Activated naive CD8-positive, alpha-beta T cell treated with anti-CD3 and anti-CD28 coated beads, Interleukin-2, amount 50 U/mL, for 16 hours (primary cell): ENCODE results near the gene ERBB4.

Experiments used
- DNase-seq: peaks from one replicate; pipeline ENCODE4 v3.0.0-alpha.2; 2020; ENCODE audit warnings: low read depth, low spot score

ERBB4 gene

DNA sequence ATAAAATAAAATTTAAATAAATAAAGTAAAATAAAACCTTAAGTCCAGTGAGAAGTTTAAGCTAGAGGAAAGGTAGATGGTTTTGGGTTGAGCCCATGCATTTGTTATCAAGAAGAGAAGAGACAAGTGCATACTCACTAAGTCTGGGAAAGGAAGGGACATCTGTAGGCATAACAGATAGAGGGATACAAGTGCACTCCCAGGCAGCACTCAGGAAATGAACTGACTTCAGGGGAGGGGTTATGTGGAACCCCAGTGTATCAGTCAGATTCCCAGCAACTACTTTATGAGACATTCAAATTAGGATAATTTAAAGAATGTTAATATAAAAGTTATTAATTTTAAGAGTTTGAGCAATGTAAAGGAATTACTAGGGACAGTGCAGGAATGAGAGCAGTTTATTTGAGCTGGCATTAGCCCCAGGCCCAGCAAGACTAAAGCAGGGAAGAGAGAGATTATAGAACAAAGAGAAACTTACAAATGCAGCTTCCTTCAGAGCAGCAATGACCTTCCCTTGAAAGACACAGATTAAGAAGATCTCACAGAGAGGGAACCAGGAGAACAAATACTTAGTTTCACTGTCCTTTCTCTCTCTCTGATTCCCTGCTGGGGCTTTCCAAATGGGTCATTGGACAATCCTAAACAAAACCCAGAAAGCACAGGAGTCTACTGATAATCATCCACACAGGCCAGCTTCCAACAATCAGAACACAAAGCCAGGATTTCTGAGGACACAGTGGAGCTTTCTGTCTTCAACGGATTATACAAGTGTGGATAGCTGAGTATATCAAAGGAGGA is 109.7 kb downstream of the ERBB4 start:
- no peak for DNase-seq

DNA sequence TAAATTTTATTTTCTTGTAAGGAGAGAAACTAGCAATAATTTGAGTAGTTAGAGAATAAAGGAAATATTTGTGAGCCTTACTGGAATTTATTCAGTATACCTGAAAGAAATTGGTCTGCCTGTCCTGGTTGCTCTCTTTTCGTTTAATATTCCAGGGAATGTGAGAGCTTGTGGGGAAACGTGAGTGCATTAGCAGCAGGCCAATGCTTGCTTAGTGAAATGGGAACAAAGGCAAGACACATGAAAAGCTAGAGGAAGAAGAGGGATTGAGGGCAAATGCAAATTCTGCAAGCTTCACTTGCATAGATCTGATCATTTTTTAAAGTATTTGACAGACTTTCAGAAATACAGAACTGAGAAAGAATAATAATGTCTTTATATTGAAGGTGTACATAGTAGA is 111.0 kb downstream of the ERBB4 start:
- no peak for DNase-seq

DNA sequence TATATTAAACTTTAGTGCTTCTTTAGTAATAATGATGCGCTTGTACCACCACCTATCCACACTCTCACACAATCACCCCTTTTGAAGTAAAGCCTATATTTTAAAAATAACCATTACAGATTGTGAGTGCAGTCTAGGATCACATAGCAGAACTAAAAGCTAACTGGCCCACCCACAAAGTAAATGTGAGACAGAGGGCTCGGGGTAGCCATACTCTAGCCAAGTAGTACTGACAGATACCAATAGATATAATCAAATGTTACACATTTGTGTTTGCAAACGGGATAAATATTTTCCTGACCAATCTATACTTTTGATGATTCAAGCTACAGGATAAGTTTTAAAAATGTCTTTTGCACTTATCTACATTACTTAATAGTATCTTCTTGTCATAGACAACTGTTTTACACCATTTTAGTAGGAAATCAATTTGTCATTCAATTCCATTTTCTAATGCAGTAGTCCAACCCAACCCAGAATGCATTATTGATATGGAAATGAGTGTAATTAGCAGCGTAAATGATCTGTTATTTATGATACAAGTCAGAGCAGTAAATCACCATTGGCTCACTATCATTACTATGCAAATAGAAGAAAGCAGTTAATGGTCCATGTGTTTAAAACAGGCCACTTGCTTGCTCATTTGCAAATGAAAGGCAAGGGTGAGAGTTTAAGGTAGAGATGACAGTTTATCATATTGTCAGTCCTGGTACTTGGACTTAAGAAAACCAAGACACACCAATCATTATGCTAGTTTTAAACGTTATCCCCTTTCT is 111.8 kb downstream of the ERBB4 start:
- DNase-seq, result no peak

DNA sequence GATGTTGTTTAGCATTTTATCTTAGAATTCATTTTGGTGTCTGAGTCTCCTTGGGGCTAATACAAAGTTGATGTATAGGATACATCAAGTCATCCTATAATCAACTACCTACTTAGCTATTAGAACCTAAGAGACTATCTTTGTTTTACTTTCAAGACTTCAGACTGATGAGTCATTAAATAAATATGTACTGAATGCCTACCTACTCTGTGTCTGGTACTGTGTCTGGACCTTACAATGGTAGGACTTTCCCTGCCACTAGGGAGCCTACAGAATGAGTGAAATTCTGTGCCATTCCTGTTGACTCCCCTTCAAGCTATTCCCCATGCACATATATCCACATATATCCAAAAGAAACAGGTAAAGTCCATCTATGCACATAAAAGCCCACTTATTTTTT is 114.5 kb downstream of the ERBB4 start:
- DNase-seq, result no peak

DNA sequence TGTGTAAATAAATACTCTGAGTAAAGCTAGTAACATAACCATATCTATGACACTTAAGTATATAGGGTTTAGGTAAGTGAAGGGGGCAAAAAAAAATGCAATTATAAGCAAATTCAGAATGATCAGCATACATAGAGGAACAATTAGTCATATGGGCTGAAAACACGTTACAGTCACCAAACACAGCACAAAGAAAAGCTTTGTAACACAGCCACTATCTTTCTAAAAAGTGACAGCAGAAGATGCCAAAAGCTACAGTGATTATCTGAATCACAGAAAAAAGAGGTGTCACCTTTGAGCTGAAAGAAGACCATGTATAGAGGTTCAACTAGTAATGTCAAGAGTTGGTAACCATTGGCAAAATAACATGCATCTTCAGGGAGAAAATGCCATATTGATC is 115.5 kb downstream of the ERBB4 start:
- no peak for DNase-seq

DNA sequence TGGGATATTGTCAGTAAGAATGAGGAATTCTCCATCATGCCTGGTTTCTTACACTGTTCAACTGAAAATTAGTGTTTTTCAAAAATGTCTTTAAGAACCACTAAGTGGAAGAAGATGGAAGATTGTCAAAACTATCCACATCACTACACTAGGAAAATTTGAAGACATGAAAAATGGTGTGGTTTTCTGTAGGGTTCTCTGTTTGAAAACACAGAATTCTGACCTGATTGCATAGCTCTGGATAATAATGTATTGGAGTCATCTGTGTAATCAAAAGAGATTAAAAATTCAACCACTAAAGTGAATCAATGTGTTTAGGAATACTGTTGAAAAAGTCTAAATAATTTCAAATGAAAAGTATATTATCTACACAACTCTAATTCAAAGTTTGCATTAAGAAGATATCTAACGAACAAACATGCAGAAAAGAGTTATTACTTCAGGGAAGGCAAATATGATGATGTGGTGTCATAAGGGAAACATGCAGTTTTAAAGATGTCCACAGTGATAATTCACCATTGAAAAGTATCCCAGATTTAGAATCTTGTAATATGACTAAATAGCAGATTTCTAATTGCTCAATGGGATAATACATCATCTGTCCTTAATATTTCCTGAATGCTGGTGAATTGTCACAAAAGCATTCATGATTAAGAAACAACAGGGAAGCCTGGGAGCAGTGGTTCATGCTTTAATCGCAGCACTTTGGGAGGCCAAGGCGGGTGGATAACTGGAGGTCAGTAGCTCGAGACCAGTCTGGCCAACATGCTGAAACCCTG is 116.9 kb downstream of the ERBB4 start:
- no peak for DNase-seq

- no peak for DNase-seq
Measured at GRCh38 chr2:212416086-212416485, 122.5 kb downstream of the ERBB4 start.

DNA sequence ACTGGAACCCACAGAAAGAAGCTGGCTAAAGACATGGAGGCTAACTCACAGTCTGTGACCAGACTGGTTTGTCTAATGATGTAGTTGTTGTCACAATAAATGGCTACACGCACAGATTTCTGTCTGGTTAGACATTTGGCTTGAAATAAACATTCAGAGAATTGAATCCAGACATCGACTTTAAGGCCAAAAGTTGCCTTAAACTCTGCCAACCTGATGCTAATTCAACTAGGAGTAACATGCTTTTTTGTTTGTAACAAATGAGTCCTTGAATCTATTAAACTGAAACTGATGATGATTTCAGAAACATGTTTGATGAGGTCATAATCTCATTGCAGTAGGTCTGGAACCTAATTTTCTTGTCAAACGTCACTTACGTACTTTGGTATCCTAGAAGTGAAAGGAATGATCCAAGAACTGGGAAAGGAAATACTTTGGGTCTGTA is 123.8 kb downstream of the ERBB4 start:
- no peak for DNase-seq

- DNase-seq, result no peak
Measured at GRCh38 chr2:212409560-212409959, 129.0 kb downstream of the ERBB4 start.

- no peak for DNase-seq
Measured at GRCh38 chr2:212408524-212408923, 130.1 kb downstream of the ERBB4 start.

- DNase-seq, result no peak
Measured at GRCh38 chr2:212406716-212407115, 131.9 kb downstream of the ERBB4 start.

DNA sequence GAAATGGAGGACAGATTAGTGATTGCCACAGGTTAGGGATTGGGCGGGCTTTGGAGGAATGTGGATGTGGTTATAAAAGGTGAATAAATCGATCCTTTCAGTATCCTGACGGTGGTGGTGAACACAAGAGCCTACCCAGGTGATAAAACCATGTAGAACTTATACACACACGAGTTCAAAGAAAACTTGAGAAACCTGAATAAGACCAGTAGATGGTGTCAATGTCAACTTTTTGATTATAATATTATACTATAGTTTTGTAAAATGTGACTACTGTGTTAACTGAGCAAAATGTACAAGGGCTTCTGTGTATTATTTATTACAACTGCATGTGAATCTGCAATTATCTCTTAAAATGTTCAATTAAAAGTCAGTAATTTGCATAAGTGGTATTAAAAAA is 136.3 kb downstream of the ERBB4 start:
- DNase-seq, result no peak

- DNase-seq, result no peak
Measured at GRCh38 chr2:212398316-212398715, 140.3 kb downstream of the ERBB4 start.

DNA sequence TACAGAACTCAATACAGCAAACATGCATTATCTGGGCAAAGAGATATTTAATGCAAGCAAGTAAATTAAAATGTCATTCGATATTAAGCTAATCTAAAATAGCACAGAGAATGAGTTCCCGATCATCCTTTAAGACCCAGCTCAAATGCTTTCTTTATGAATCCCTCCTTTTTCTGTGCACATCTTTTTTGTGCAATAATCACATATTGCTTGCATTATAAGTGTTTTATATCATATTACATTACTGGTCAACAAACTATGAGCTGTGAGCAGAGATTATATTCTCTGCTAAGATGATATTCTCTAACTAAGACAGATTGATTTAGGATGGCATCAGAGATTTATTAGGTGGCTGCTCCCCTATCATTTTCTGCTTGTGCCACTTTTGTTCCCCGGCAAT is 146.1 kb downstream of the ERBB4 start:
- DNase-seq, result no peak

- no peak for DNase-seq
Measured at GRCh38 chr2:212392043-212392442, 146.6 kb downstream of the ERBB4 start.

GRCh38 chr2:212387146-212387545 is 151.5 kb downstream of the ERBB4 start:
- no peak for DNase-seq

DNA sequence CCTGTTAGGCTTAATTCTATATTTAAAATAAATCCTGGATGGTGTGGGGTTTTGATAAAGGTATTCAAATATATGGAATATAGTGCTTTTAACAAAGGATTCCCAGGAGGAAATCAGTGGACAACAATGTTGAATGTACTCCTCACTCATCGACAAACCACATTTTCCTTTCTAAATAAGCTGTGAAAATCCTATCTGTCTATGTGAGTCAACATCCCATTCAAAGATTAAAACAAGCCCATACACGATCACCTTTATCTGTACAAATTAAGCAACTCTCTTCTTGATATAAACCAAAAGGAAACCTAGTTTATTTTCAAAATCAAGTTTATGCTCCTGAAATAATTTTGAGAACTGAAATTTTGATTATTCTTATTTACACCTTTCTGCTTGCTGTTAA is 153.4 kb downstream of the ERBB4 start:
- no peak for DNase-seq

- DNase-seq, result no peak
Measured at GRCh38 chr2:212384027-212384426, 154.6 kb downstream of the ERBB4 start.

DNA sequence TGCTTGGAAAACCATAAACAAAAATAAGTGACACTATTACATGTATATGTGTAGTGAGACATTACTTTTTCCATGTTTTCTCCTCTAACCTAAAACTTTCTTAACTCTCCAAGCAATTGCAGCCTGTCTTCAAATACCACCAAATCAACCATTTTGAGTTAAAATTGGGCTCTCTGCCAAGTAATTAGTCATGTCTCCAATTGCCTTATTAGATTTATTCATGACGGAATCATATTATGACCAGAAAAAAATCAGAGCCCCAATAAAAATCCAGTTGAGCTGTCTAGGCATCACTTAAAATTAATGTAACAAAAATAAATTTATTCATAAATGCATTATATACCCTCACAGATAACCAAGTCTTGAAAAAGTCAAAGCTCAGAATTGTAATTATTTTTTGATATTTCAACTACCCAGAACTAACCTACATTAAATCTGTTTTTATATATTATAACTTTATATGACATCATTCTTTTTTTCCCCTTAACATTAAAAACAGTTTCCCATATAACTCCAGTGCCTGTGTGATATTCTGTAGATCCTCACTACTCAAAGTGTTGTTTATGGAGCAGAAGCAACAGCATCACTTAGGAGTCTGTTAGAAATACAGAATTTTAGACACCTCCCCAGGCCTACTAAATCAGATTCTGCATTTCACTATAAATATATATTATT is 157.0 kb downstream of the ERBB4 start:
- no peak for DNase-seq

- DNase-seq, result no peak
Measured at GRCh38 chr2:212379103-212379502, 159.5 kb downstream of the ERBB4 start.

DNA sequence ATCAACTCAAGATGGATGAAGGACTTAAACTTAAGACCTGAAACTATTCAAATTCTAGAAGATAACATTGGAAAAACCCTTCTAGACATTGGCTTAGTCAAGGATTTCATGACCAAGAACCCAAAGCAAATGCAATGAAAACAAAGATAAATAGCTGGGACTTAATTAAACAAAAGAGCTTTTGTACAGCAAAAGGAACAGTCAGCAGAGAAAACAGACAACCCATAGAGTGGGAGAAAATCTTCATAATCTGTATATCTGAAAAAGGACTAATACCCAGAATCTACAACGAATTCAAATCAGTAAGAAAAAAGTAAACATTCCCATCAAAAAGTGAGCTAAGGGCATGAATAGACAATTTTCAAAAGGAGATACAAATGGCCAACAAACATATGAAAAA is 171.2 kb downstream of the ERBB4 start:
- DNase-seq, result no peak
